Fibroblast of lung (primary cell): ENCODE data around the gene ENOX1.

Experiments
- CTCF ChIP-seq, 2 donors: IDR thresholded peaks in 1 of 2; conservative IDR thresholded peaks in 1 of 2; 1 replicate in 1 of 2; 2 replicates in 1 of 2; pipeline ENCODE4 v1.5.1; 2011 to 2012; ENCODE audit warnings: low read length in 2 of 2, control low read depth in 1 of 2, inconsistent platforms in 1 of 2, low read depth in 1 of 2, mild to moderate bottlenecking in 1 of 2
- EZH2 ChIP-seq: IDR thresholded peaks from 2 replicates; pipeline ENCODE4 v1.5.1; 2012; ENCODE audit warnings: low read length, control low read depth, mild to moderate bottlenecking; ENCODE audit errors: missing control alignments

- TF ChIP-seq CTCF (conservative IDR thresholded peaks at IDR 0.05 in 1 of 2, IDR thresholded peaks at IDR 0.05 in 1 of 2; ENCODE audit: low read depth in 1 of 2, low read length in 2 of 2) = no peak
- no peak for TF ChIP-seq EZH2
These were observed 207.5 kb downstream of the ENOX1 start for GRCh38 chr13:43579321-43579720.
